ENCODE data around the gene YPEL1.
A peak's percentile ranks its signal among the peaks of the same experiment; 100 is the strongest.

Gene YPEL1

GRCh38 chr22:21669026-21669425 is 66.6 kb downstream of the YPEL1 start:
- Histone ChIP-seq H3K9me3 (ENCODE audit: insufficient read depth, low read depth, low read length) (no peaks in the 10 kb centered on the region), H3K36me3 (ENCODE audit: insufficient read depth, low read length) (peaks cover 35% of the 10 kb centered on the region; the same call in 1 of the 2 replicates), H3F3A (ENCODE audit: low read depth) (no peaks in the 10 kb centered on the region), H3K4me3 (ENCODE audit: low read length, poor library complexity, severe bottlenecking) (no peak overlapping the region), H2AFZ (ENCODE audit: low read length) (no peak overlapping the region), H3K9ac (ENCODE audit: low read depth, low read length, poor library complexity, severe bottlenecking) (no peak overlapping the region), H3K4me2 (ENCODE audit: low read depth, low read length, poor library complexity, severe bottlenecking) (no peak overlapping the region), H3K9me2 (replicated peaks; ENCODE audit: low read depth, low read length) (no peaks in the 10 kb centered on the region), H3K4me1 (ENCODE audit: insufficient read depth, low read length, poor library complexity, severe bottlenecking) (peaks cover 6% of the 10 kb centered on the region), H3K79me2 (ENCODE audit: insufficient read depth, low read length) (peaks cover 33% of the 10 kb centered on the region; the same call in 1 of the 2 replicates), H3K27me3 (ENCODE audit: insufficient read depth, low read length, poor library complexity, severe bottlenecking) (no peaks in the 10 kb centered on the region), H4K20me1 (ENCODE audit: insufficient read depth, low read length, poor library complexity, severe bottlenecking) (no peaks in the 10 kb centered on the region)
- TF ChIP-seq EZH2phosphoT487 (IDR thresholded peaks at IDR 0.05; ENCODE audit: borderline replicate concordance) = no peak
- TF ChIP-seq, protein P1, sequence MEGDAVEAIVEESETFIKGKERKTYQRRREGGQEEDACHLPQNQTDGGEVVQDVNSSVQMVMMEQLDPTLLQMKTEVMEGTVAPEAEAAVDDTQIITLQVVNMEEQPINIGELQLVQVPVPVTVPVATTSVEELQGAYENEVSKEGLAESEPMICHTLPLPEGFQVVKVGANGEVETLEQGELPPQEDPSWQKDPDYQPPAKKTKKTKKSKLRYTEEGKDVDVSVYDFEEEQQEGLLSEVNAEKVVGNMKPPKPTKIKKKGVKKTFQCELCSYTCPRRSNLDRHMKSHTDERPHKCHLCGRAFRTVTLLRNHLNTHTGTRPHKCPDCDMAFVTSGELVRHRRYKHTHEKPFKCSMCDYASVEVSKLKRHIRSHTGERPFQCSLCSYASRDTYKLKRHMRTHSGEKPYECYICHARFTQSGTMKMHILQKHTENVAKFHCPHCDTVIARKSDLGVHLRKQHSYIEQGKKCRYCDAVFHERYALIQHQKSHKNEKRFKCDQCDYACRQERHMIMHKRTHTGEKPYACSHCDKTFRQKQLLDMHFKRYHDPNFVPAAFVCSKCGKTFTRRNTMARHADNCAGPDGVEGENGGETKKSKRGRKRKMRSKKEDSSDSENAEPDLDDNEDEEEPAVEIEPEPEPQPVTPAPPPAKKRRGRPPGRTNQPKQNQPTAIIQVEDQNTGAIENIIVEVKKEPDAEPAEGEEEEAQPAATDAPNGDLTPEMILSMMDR (conservative IDR thresholded peaks at IDR 0.05; ENCODE audit: low read length) = no peak

DNA sequence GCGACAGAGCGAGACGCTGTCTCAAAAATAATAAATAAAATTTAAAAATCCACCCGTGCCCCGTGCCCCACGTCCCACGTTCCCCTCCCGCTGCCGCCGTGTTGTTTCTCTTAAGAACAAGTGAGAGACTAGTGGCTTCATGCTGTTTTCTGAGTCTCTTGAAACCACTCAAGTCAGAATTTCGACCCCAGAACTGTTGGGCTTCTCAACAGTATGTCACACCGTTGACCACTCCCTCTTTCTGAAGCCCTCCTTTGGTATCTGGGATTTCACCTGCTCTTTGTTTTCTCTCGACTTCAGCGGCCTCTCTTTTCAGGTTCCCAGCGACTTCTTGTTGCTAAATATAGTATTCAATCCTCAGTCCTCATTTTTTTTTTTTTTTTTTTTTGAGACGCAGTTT is 68.8 kb downstream of the YPEL1 start:
- Histone ChIP-seq H2AFZ (ENCODE audit: low read length) (no peak overlapping the region), H3K9ac (ENCODE audit: low read depth, low read length, poor library complexity, severe bottlenecking) (peak overlapping the region; percentile 64)

GRCh38 chr22:21665047-21665851 is 70.3 kb downstream of the YPEL1 start:
- no peaks in the 10 kb centered on the region for H4K20me1 ChIP-seq (ENCODE audit: insufficient read depth, low read length, poor library complexity, severe bottlenecking)
- H3K4me1 ChIP-seq (ENCODE audit: insufficient read depth, low read length, poor library complexity, severe bottlenecking) = peaks cover 6% of the 10 kb centered on the region
- H3K27me3 ChIP-seq (ENCODE audit: insufficient read depth, low read length, poor library complexity, severe bottlenecking) = no peaks in the 10 kb centered on the region
- H3K9me3 ChIP-seq (ENCODE audit: insufficient read depth, low read depth, low read length) = no peaks in the 10 kb centered on the region
- no peaks in the 10 kb centered on the region for H3F3A ChIP-seq (ENCODE audit: low read depth)
- H3K9me2 ChIP-seq (replicated peaks; ENCODE audit: low read depth, low read length) = no peaks in the 10 kb centered on the region
- H3K9ac ChIP-seq (ENCODE audit: low read depth, low read length, poor library complexity, severe bottlenecking) = peak overlapping the region; percentile 64
- TF ChIP-seq EZH2phosphoT487 (IDR thresholded peaks at IDR 0.05; ENCODE audit: borderline replicate concordance) = no peak
- TF ChIP-seq, protein P1 (conservative IDR thresholded peaks at IDR 0.05; ENCODE audit: low read length) = no peak
- peak overlapping the region; percentile 82 for H3K4me3 ChIP-seq (ENCODE audit: low read length, poor library complexity, severe bottlenecking)
- peak overlapping the region; percentile 73 for H3K4me2 ChIP-seq (ENCODE audit: low read depth, low read length, poor library complexity, severe bottlenecking)
- peaks cover 33% of the 10 kb centered on the region; the same call in 1 of the 2 replicates for H3K79me2 ChIP-seq (ENCODE audit: insufficient read depth, low read length)
- H3K36me3 ChIP-seq (ENCODE audit: insufficient read depth, low read length) = no peaks in the 10 kb centered on the region
- H2AFZ ChIP-seq (ENCODE audit: low read length) = peak overlapping the region; percentile 84

More for the DNA sequence above, 68.8 kb downstream of the YPEL1 start:
- no peaks in the 10 kb centered on the region for H3F3A ChIP-seq (ENCODE audit: low read depth)
- no peak for TF ChIP-seq EZH2phosphoT487 (IDR thresholded peaks at IDR 0.05; ENCODE audit: borderline replicate concordance)
- TF ChIP-seq, protein P1 (conservative IDR thresholded peaks at IDR 0.05; ENCODE audit: low read length) = no peak
- no peaks in the 10 kb centered on the region for H4K20me1 ChIP-seq (ENCODE audit: insufficient read depth, low read length, poor library complexity, severe bottlenecking)
- H3K27me3 ChIP-seq (ENCODE audit: insufficient read depth, low read length, poor library complexity, severe bottlenecking) = no peaks in the 10 kb centered on the region
- H3K4me1 ChIP-seq (ENCODE audit: insufficient read depth, low read length, poor library complexity, severe bottlenecking) = peaks cover 6% of the 10 kb centered on the region
- H3K4me3 ChIP-seq (ENCODE audit: low read length, poor library complexity, severe bottlenecking) = peak overlapping the region; percentile 82
- H3K9me3 ChIP-seq (ENCODE audit: insufficient read depth, low read depth, low read length) = no peaks in the 10 kb centered on the region
- H3K9me2 ChIP-seq (replicated peaks; ENCODE audit: low read depth, low read length) = no peaks in the 10 kb centered on the region
- peak overlapping the region; percentile 77 for H3K4me2 ChIP-seq (ENCODE audit: low read depth, low read length, poor library complexity, severe bottlenecking)
- H3K36me3 ChIP-seq (ENCODE audit: insufficient read depth, low read length) = peaks cover 13% of the 10 kb centered on the region; the same call in 1 of the 2 replicates
- peaks cover 33% of the 10 kb centered on the region; the same call in 1 of the 2 replicates for H3K79me2 ChIP-seq (ENCODE audit: insufficient read depth, low read length)

All from Loucy (cell line).